ENCODE data around the gene PDCL2. TPM values are rescaled to one million over a fixed set of nuclear protein-coding genes. Genes with fewer than 3 reads are reported as not detected.

The PDCL2 gene
- total and polyA plus RNA-seq, 2 donors (not counting 1 experiment from before 2014, with no cell fraction given): not detected

DNA sequence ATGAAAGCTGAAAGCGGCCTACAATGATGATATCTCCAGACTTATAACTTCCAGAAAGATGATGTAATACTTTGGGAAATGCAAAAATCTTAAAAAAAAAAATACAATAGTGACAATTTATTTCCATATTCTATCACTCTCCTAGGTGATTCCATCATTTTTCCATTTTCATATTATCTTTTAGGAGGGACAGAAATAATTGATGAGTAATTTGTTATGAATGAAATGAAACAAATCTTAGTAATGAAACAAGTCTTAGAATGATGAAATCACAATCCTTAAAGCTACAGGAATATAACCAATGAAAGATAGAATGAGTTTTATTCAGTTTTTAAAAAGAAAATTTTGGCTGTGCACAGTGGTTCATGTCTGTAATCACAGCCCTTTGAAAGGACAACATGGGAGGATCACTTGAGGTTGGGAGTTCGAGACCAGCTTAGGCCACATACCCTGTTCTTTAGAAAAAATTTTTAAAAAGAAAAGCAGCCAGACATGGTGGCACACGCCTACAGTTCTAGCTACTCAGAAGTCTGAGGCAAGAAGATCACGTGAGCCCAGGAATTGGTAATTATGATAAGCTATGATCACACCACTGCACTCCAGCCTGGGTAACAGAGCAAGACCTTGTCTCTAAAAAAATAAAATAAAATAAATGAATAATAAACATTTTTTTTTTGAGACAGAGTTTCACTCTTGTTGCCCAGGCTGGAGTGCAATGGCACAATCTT is 67.0 kb downstream of the PDCL2 start:
- TF ChIP-seq EZH2 (IDR thresholded peaks at IDR 0.05; ENCODE audit: low read length, missing control alignments): no peak
- TF ChIP-seq, protein P1, sequence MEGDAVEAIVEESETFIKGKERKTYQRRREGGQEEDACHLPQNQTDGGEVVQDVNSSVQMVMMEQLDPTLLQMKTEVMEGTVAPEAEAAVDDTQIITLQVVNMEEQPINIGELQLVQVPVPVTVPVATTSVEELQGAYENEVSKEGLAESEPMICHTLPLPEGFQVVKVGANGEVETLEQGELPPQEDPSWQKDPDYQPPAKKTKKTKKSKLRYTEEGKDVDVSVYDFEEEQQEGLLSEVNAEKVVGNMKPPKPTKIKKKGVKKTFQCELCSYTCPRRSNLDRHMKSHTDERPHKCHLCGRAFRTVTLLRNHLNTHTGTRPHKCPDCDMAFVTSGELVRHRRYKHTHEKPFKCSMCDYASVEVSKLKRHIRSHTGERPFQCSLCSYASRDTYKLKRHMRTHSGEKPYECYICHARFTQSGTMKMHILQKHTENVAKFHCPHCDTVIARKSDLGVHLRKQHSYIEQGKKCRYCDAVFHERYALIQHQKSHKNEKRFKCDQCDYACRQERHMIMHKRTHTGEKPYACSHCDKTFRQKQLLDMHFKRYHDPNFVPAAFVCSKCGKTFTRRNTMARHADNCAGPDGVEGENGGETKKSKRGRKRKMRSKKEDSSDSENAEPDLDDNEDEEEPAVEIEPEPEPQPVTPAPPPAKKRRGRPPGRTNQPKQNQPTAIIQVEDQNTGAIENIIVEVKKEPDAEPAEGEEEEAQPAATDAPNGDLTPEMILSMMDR (conservative IDR thresholded peaks at IDR 0.05 in 1 of 2, IDR thresholded peaks at IDR 0.05 in 1 of 2; ENCODE audit: low read depth in 1 of 2, low read length in 2 of 2): no peak
- DNase-seq (ENCODE audit: low read depth in 2 of 2): peak; percentile 29 to 40
- H3K4me3 ChIP-seq (replicated peaks in 1 of 4; ENCODE audit: control extremely low read depth in 1 of 4, insufficient read depth in 1 of 4, low read depth in 3 of 4, low read length in 4 of 4): no peak overlapping the region

DNA sequence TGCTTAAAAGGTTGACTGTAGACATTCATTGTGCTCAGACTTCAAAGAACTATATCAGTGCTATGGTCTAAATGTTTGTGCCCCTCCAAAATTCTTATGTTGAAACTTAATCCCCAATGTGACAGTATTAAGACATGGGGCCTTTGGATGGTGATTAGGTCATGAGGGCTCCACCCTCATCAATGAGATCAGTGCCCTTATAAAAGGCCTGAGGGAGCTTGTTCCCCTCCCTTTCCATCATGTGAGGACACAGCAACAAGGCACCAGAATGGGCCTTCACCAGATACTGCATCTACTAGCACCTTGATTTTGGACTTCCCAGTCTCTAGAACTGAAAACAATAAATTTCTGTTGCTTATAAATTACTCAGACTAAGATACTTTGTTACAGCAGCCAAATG is 73.6 kb downstream of the PDCL2 start:
- Histone ChIP-seq H4K20me1 (ENCODE audit: control insufficient read depth, extremely low read depth, insufficient read depth, low read length) (no peaks in the 10 kb centered on the region), H2AFZ (ENCODE audit: low read length) (no peak overlapping the region), H3K27ac (ENCODE audit: insufficient read depth, low read length) (no peak overlapping the region), H3K27me3 (ENCODE audit: control insufficient read depth, insufficient read depth, low read length) (no peaks in the 10 kb centered on the region), H3K36me3 (ENCODE audit: control insufficient read depth, insufficient read depth, low read length) (no peaks in the 10 kb centered on the region), H3K9me3 (ENCODE audit: control insufficient read depth, insufficient read depth, low read depth, low read length) (no peaks in the 10 kb centered on the region), H3K9ac (ENCODE audit: insufficient read depth, low read length) (no peak overlapping the region), H3K4me1 (ENCODE audit: control insufficient read depth, extremely low read depth, insufficient read depth, low read length) (no peaks in the 10 kb centered on the region), H3K4me2 (ENCODE audit: extremely low read depth, insufficient read depth, low read length) (no peak overlapping the region), H3K4me3 (replicated peaks in 1 of 4; ENCODE audit: control extremely low read depth in 1 of 4, insufficient read depth in 1 of 4, low read depth in 3 of 4, low read length in 4 of 4) (no peak overlapping the region), H3K79me2 (ENCODE audit: control insufficient read depth, insufficient read depth, low read length) (peaks cover 12% of the 10 kb centered on the region)
- no peak for DNase-seq (ENCODE audit: low read depth in 2 of 2)
- TF ChIP-seq, protein P1 (conservative IDR thresholded peaks at IDR 0.05 in 1 of 2, IDR thresholded peaks at IDR 0.05 in 1 of 2; ENCODE audit: low read depth in 1 of 2, low read length in 2 of 2): no peak
- no peak for TF ChIP-seq EZH2 (IDR thresholded peaks at IDR 0.05; ENCODE audit: low read length, missing control alignments)

More for the DNA sequence above, 67.0 kb downstream of the PDCL2 start:
- H2AFZ ChIP-seq (ENCODE audit: low read length): no peak overlapping the region
- H3K9me3 ChIP-seq (ENCODE audit: control insufficient read depth, insufficient read depth, low read depth, low read length): no peaks in the 10 kb centered on the region
- peak overlapping the region; percentile 58 for H3K4me2 ChIP-seq (ENCODE audit: extremely low read depth, insufficient read depth, low read length)
- H3K27me3 ChIP-seq (ENCODE audit: control insufficient read depth, insufficient read depth, low read length): no peaks in the 10 kb centered on the region
- H3K27ac ChIP-seq (ENCODE audit: insufficient read depth, low read length): no peak overlapping the region
- no peaks in the 10 kb centered on the region for H3K4me1 ChIP-seq (ENCODE audit: control insufficient read depth, extremely low read depth, insufficient read depth, low read length)
- H3K9ac ChIP-seq (ENCODE audit: insufficient read depth, low read length): no peak overlapping the region
- no peaks in the 10 kb centered on the region for H4K20me1 ChIP-seq (ENCODE audit: control insufficient read depth, extremely low read depth, insufficient read depth, low read length)
- no peaks in the 10 kb centered on the region for H3K36me3 ChIP-seq (ENCODE audit: control insufficient read depth, insufficient read depth, low read length)
- H3K79me2 ChIP-seq (ENCODE audit: control insufficient read depth, insufficient read depth, low read length): peaks cover 28% of the 10 kb centered on the region

DNA sequence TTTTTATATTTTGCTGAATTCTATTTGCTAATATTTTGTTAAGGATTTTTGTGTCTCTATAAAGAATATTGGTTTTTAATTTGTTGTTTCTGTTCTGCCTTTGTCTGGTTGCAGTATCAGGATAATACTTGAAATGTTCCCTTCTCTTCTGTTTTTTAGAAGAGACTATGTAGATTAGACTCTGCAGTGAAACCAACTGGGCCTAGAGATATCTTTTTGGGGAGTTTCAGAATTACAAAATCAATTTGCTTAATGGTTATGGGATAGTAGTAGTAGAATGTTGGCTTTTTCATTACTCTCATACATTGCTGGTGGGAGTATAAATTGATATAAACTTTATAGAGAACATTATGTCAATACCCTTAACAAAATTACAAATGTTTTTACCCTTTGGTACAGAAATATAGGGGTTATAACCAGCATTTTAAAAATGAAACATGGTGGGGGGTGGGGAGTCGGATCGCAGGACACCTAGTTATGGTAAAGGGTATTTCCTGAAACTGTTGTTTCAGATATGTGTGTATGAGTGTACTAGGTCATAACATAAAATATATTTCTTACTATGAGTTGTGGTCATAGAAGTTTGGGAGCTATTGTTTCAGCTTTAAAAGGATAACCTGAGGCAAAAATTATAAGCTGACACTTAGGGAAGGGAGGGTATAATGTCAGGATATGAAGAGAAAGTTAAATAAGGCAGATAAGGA is 74.4 kb downstream of the PDCL2 start:
- Histone ChIP-seq H3K79me2 (ENCODE audit: control insufficient read depth, insufficient read depth, low read length) (peaks cover 8% of the 10 kb centered on the region), H2AFZ (ENCODE audit: low read length) (no peak overlapping the region), H3K9ac (ENCODE audit: insufficient read depth, low read length) (no peak overlapping the region), H3K27me3 (ENCODE audit: control insufficient read depth, insufficient read depth, low read length) (no peaks in the 10 kb centered on the region), H3K4me3 (replicated peaks in 1 of 4; ENCODE audit: control extremely low read depth in 1 of 4, insufficient read depth in 1 of 4, low read depth in 3 of 4, low read length in 4 of 4) (no peak overlapping the region), H3K36me3 (ENCODE audit: control insufficient read depth, insufficient read depth, low read length) (no peaks in the 10 kb centered on the region), H3K9me3 (ENCODE audit: control insufficient read depth, insufficient read depth, low read depth, low read length) (no peaks in the 10 kb centered on the region), H3K4me1 (ENCODE audit: control insufficient read depth, extremely low read depth, insufficient read depth, low read length) (no peaks in the 10 kb centered on the region), H3K4me2 (ENCODE audit: extremely low read depth, insufficient read depth, low read length) (no peak overlapping the region), H4K20me1 (ENCODE audit: control insufficient read depth, extremely low read depth, insufficient read depth, low read length) (no peaks in the 10 kb centered on the region), H3K27ac (ENCODE audit: insufficient read depth, low read length) (no peak overlapping the region)
- no peak for DNase-seq (ENCODE audit: low read depth in 2 of 2)
- no peak for TF ChIP-seq EZH2 (IDR thresholded peaks at IDR 0.05; ENCODE audit: low read length, missing control alignments)
- TF ChIP-seq, protein P1 (conservative IDR thresholded peaks at IDR 0.05 in 1 of 2, IDR thresholded peaks at IDR 0.05 in 1 of 2; ENCODE audit: low read depth in 1 of 2, low read length in 2 of 2): no peak
